HG02938 (cell line): Measurements from ENCODE around the gene MAP1A.
A peak's percentile ranks its signal among the peaks of the same experiment; 100 is the strongest.

Experiments used
- ATAC-seq: cut with Tn5 transposase; IDR thresholded peaks from one replicate; pipeline ENCODE4 v1.9.1; 2021; ENCODE audit warnings: mild to moderate bottlenecking, moderate library complexity; ENCODE audit not compliant: unreplicated experiment

MAP1A gene

DNA sequence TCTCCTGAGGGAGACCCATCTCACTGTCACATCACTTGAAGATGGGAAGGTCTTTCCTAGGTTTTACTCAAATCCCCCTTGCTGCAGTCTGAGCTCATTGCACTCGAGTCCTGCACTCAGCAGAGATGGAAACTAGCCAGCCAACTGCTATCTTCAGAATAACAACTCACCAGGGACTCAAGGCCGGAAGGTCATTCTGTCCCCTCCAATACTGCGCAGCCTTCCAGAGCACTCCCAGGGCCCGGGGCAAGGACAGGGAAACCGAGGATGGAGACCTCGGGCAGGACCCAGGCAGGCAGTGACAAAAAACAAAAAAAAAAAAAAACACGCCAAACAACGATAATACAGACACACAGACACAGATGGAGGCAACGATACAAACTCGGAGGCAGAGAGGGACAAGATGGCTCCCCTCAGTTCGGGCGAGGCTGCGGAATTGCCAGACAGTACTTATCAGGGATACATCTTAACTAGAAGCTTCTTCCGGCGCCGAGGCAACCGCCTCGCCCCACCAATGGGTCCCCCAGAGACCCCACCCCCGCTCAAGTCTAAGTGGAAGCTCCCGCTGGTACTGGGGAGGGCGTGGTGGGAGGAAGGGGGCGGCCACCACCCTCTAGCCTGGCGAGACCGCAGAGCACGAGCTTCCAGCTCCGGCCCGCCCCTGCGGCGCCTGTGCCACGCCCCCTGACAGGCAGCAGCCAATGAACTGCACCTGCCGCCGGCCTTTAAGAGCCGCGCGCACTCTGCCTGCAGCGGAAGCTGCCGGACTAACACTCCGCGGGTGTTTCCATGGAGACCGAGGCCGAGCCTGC is 7.0 kb upstream of the MAP1A start:
- ATAC-seq = peak; percentile 94

GRCh38 chr15:43511012-43511885 is 6.2 kb upstream of the MAP1A start:
- no peak for ATAC-seq

DNA sequence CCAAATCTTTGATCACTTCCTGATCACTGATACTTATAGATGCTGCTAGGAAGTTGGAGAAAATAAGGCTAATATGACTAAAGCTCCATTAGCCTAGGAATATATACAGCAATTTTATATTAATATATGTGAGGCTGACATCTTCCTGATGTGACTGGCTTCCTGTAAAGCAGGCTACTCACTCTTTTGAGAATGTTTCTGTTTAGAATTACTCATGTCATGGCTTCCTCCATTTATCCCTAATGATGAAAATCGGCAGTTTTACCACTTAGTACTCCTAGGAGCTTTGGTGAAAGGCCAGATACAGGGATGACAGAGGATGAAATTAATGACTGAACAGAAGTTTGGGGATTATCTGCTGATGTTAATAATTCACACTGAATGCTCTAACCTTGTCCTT is 3.9 kb upstream of the MAP1A start:
- ATAC-seq = no peak

DNA sequence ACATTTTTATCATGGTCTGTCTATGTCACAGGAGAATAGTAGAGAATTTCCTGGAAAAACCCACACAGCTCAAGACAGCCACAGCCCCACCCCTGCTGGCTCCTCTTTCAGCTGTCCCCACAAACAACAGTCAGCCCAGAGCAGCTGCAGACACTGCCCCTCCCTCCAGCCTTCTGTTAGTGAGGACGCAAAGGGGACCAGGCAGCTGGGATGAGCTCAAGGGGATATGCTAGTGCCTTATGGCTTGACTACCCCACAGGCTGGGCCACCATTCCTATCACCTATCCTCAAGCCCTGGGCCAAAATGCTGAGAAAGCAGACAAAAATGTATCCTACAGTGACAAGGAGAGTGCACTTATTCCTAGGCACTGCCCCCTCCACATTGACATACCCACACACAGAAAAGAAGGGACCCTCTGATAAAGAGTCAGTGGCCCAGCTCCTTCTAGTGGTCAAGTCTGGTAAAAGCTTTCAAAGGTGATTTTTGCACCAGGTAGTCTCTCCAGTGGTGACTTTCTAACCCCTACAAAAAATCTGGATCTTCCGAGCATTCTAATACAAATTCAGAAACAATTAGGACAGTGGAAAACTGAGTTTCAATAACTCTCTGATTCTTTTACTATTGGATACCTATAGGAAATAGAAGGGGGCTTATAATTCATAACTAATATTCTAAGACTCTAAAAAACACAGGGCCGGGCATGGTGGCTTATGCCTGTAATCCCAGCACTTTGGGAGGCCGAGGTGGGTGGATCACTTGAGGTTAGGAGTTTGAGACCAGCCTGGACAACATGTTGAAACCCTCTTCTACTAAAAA is 3.0 kb upstream of the MAP1A start:
- no peak for ATAC-seq

DNA sequence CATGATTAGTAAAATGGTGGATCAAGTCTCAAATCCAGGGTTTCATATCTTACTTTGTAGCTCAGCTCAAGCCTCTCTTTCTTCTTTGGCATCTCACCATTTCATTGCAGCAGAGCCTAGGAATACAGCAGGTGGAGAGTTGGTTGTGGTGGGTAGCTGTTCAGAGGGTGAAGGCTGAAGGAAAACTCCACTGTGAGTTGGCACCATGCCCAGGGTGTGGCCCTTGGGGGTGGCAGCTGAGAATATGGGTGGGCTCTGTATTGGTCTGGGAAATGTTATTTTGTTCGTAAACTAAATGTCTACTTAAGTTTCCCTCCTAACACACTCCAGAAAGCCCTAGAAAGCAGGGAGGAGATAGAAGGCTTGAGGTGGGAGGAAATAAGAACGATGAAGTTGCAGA is 1.7 kb upstream of the MAP1A start:
- ATAC-seq = no peak

- no peak for ATAC-seq
Measured at GRCh38 chr15:43516185-43516584, 1.2 kb upstream of the MAP1A start.

GRCh38 chr15:43516801-43517353 is 531 bp upstream of the MAP1A start:
- ATAC-seq = no peak

DNA sequence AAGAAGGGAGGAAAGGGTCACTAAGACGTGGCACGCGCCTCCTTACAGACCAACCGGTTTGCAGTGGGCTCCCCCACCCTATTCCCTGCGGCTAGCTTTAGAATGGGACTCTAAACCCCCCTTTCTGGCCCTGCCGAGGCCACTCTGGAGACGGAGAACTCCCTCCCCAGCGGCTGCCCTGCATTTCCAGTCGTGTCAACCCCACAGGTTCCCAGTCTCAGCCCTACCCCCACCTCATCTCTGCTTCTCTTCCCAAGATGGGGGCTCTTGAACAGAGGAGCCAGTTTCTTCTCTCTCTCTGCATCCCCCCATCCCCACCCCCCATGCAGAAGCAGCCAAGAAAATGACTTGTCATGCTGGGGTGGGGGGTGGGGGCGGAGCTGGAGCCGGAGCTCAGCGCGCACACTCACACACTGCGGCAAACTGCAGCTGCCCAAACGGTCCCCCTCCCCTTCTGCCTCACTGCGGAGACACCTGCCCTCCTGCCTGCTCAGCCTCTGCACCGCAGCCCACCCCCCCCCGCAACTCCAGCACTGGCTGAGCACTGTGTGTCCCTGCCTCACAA is 871 bp downstream of the MAP1A start:
- no peak for ATAC-seq

DNA sequence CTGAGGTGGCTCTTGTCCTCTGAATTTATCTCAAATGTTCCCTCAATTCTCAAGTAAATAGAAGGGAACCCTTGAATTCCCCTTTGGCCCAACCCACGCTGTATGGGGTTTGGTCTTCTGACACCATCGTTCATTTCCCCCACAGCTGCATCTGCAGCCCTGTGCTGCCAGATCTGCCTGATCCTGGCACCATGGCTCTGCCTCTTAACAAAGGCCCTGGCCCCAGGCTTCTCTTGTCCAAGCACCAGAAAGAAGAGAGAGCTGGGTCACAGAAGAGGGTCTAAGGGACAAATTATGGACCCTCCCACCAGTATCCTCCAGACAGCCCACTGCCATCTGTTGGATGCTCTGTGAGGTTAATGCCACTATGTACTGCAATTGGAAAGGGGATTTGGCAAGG is 1.8 kb downstream of the MAP1A start:
- ATAC-seq = no peak

GRCh38 chr15:43520138-43520537 is 2.7 kb downstream of the MAP1A start:
- no peak for ATAC-seq

DNA sequence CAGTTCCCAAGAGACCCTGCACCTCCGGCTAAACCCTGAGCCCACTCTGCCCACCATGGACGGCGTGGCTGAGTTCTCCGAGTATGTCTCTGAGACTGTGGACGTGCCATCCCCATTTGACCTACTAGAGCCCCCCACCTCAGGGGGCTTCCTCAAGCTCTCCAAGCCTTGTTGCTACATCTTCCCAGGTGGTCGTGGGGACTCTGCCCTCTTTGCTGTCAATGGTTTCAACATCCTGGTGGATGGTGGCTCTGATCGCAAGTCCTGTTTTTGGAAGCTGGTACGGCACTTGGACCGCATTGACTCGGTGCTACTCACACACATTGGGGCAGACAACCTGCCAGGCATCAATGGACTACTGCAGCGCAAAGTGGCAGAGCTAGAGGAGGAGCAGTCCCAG is 4.0 kb downstream of the MAP1A start:
- ATAC-seq = no peak

DNA sequence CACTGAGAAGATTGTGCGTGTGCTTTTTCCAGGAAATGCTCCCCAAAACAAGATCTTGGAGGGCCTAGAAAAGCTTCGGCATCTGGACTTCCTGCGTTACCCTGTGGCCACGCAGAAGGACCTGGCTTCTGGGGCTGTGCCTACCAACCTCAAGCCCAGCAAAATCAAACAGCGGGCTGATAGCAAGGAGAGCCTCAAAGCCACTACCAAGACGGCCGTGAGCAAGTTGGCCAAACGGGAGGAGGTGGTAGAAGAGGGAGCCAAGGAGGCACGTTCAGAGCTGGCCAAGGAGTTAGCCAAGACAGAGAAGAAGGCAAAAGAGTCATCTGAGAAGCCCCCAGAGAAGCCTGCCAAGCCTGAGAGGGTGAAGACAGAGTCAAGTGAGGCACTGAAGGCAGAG is 4.8 kb downstream of the MAP1A start:
- ATAC-seq = no peak

DNA sequence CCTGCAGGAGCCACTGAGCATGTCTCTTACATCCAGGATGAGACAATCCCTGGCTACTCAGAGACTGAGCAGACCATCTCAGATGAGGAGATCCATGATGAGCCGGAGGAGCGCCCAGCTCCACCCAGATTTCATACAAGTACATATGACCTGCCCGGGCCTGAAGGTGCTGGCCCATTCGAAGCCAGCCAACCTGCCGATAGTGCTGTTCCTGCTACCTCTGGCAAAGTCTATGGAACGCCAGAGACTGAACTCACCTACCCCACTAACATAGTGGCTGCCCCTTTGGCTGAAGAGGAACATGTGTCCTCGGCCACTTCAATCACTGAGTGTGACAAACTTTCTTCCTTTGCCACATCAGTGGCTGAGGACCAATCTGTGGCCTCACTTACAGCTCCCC is 6.2 kb downstream of the MAP1A start:
- ATAC-seq = no peak

DNA sequence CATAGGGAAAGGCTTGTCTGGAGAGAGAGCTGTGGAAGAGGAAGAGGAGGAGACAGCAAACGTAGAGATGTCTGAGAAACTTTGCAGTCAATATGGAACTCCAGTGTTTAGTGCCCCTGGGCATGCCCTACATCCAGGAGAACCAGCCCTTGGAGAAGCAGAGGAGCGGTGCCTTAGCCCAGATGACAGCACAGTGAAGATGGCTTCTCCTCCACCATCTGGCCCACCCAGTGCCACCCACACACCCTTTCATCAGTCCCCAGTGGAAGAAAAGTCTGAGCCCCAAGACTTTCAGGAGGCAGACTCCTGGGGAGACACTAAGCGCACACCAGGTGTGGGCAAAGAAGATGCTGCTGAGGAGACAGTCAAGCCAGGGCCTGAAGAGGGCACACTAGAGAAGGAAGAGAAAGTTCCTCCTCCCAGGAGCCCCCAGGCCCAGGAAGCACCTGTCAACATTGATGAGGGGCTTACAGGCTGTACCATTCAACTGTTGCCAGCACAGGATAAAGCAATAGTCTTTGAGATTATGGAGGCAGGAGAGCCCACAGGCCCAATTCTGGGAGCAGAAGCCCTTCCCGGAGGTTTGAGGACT is 6.9 kb downstream of the MAP1A start:
- no peak for ATAC-seq

- ATAC-seq = no peak
Measured at GRCh38 chr15:43525131-43525530, 7.7 kb downstream of the MAP1A start.

DNA sequence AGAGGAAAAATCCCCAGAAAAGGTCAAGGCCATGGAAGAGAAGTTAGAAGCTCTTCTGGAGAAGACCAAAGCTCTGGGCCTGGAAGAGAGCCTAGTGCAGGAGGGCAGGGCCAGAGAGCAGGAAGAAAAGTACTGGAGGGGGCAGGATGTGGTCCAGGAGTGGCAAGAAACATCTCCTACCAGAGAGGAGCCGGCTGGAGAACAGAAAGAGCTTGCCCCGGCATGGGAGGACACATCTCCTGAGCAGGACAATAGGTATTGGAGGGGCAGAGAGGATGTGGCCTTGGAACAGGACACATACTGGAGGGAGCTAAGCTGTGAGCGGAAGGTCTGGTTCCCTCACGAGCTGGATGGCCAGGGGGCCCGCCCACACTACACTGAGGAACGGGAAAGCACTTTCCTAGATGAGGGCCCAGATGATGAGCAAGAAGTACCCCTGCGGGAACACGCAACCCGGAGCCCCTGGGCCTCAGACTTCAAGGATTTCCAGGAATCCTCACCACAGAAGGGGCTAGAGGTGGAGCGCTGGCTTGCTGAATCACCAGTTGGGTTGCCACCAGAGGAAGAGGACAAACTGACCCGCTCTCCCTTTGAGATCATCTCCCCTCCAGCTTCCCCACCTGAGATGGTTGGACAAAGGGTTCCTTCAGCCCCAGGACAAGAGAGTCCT is 9.0 kb downstream of the MAP1A start:
- ATAC-seq = no peak

DNA sequence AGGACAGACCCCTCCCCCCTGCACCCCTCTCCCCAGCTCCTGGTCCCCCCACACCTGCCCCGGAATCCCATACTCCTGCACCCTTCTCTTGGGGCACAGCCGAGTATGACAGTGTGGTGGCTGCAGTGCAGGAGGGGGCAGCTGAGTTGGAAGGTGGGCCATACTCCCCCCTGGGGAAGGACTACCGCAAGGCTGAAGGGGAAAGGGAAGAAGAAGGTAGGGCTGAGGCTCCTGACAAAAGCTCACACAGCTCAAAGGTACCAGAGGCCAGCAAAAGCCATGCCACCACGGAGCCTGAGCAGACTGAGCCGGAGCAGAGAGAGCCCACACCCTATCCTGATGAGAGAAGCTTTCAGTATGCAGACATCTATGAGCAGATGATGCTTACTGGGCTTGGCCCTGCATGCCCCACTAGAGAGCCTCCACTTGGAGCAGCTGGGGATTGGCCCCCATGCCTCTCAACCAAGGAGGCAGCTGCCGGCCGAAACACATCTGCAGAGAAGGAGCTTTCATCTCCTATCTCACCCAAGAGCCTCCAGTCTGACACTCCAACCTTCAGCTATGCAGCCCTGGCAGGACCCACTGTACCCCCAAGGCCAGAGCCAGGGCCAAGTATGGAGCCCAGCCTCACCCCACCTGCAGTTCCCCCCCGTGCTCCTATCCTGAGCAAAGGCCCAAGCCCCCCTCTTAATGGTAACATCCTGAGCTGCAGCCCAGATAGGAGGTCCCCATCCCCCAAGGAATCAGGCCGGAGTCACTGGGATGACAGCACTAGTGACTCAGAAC is 9.8 kb downstream of the MAP1A start:
- no peak for ATAC-seq

- no peak for ATAC-seq
Measured at GRCh38 chr15:43527802-43528541, 10.6 kb downstream of the MAP1A start.
